GM18508 (cell line): ENCODE measurements around the gene DIPK1B.

Experiments used
- ATAC-seq: cut with Tn5 transposase; IDR thresholded peaks from one replicate; pipeline ENCODE4 v1.9.1; 2021; ENCODE audit warnings: moderate number of reproducible peaks; ENCODE audit not compliant: insufficient read depth, unreplicated experiment

The DIPK1B gene

GRCh38 chr9:136672431-136673087 is 39.8 kb upstream of the DIPK1B start:
- no peak for ATAC-seq

GRCh38 chr9:136673088-136673974 is 39.0 kb upstream of the DIPK1B start:
- no peak for ATAC-seq

GRCh38 chr9:136673975-136674785 is 38.2 kb upstream of the DIPK1B start:
- no peak for ATAC-seq

GRCh38 chr9:136674786-136675349 is 37.5 kb upstream of the DIPK1B start:
- no peak for ATAC-seq

- no peak for ATAC-seq
These were observed 36.7 kb upstream of the DIPK1B start for GRCh38 chr9:136675477-136676296.

GRCh38 chr9:136676297-136676794 is 36.0 kb upstream of the DIPK1B start:
- no peak for ATAC-seq

- no peak for ATAC-seq
These were observed 35.3 kb upstream of the DIPK1B start for GRCh38 chr9:136676920-136677686.

GRCh38 chr9:136678034-136678433 is 34.3 kb upstream of the DIPK1B start:
- no peak for ATAC-seq

GRCh38 chr9:136678624-136679023 is 33.7 kb upstream of the DIPK1B start:
- no peak for ATAC-seq

- ATAC-seq = no peak
These were observed 32.9 kb upstream of the DIPK1B start for GRCh38 chr9:136679431-136679941.

GRCh38 chr9:136681029-136681428 is 31.3 kb upstream of the DIPK1B start:
- ATAC-seq = no peak

GRCh38 chr9:136681945-136682699 is 30.2 kb upstream of the DIPK1B start:
- ATAC-seq = no peak

- ATAC-seq = no peak
These were observed 29.7 kb upstream of the DIPK1B start for GRCh38 chr9:136682710-136683109.

- ATAC-seq = no peak
These were observed 29.1 kb upstream of the DIPK1B start for GRCh38 chr9:136683173-136683745.

- ATAC-seq = no peak
These were observed 28.6 kb upstream of the DIPK1B start for GRCh38 chr9:136683755-136684154.

- no peak for ATAC-seq
These were observed 28.0 kb upstream of the DIPK1B start for GRCh38 chr9:136684339-136684738.

GRCh38 chr9:136684799-136685198 is 27.6 kb upstream of the DIPK1B start:
- ATAC-seq = no peak

GRCh38 chr9:136685216-136685615 is 27.2 kb upstream of the DIPK1B start:
- no peak for ATAC-seq
